GM10266 (cell line): ENCODE data around the gene DES.
A peak's percentile ranks its signal among the peaks of the same experiment; 100 is the strongest.

ENCODE experiments used
- DNase-seq: peaks from one replicate; pipeline ENCODE4 v3.0.0; 2012; ENCODE audit errors: extremely low spot score
- TF ChIP-seq, protein P1 (sequence below): IDR thresholded peaks from 2 replicates; pipeline ENCODE4 v1.5.1; 2012; ENCODE audit warnings: mild to moderate bottlenecking, low read depth; ENCODE audit not compliant: control insufficient read depth, insufficient read depth; ENCODE audit errors: missing control alignments

The DES gene

DNA sequence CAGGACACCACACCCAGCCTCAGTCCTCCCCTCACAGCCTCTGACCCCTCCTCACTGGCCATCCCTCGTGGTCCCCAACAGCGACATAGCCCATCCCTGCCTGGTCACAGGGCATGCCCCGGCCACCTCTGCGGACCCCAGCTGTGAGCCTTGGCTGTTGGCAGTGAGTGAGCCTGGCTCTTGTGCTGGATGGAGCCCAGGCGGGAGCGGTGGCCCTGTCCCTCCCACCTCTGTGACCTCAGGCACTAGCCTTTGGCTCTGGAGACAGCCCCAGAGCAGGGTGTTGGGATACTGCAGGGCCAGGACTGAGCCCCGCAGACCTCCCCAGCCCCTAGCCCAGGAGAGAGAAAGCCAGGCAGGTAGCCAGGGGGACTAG lies 7.9 kb downstream of the DES start:
- DNase-seq, result no peak
- TF ChIP-seq, protein P1, sequence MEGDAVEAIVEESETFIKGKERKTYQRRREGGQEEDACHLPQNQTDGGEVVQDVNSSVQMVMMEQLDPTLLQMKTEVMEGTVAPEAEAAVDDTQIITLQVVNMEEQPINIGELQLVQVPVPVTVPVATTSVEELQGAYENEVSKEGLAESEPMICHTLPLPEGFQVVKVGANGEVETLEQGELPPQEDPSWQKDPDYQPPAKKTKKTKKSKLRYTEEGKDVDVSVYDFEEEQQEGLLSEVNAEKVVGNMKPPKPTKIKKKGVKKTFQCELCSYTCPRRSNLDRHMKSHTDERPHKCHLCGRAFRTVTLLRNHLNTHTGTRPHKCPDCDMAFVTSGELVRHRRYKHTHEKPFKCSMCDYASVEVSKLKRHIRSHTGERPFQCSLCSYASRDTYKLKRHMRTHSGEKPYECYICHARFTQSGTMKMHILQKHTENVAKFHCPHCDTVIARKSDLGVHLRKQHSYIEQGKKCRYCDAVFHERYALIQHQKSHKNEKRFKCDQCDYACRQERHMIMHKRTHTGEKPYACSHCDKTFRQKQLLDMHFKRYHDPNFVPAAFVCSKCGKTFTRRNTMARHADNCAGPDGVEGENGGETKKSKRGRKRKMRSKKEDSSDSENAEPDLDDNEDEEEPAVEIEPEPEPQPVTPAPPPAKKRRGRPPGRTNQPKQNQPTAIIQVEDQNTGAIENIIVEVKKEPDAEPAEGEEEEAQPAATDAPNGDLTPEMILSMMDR, result no peak

DNA sequence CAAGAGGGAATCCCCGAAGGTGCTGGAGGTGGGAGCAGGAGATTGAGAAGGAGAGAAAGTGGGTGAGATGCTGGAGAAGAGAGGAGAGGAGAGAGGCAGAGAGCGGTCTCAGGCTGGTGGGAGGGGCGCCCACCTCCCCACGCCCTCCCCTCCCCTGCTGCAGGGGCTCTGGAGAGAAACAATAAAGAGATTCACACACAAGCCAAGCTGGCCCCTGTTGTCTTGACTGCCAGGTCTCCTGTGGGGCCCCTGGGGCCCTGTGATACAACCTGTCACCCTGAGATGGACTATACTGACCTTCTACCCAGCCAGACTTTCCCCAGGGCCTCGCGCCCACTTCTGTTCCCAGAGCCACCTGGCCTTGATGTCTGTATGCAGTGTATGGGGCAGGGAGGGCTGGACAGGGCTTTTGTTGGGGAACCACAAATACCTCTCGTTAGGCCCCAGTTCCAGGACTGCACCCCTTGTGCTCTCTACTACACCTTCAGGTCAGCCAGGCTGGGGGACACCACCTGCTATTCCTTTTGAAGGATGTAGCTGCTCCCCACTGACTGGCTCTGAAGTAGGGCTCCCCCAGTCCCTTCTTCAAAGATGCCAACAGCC lies 8.5 kb downstream of the DES start:
- TF ChIP-seq, protein P1, result no peak

DNA sequence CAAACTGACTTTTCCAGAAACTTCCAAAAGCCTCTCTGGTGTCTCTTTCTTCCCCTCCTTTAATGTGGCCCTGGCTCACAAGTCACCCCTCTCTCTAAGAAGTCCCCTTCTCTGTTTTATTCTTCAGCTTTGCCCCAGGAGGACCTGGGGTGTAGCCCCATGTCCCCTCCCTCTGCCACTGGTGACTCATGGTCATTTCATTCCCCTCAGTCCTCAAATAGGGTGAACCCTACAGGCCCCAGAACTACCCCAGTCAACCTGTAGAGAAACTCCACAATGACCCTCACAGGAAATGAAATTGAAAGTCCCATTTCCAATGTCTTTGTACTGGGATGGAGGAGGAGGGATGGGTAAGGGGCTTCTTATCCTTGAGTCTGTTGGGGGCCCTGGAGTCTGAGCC lies 10.3 kb downstream of the DES start:
- TF ChIP-seq, protein P1, result no peak
- no peak for DNase-seq

More for the DNA sequence above, 8.5 kb downstream of the DES start:
- DNase-seq, result no peak

DNA sequence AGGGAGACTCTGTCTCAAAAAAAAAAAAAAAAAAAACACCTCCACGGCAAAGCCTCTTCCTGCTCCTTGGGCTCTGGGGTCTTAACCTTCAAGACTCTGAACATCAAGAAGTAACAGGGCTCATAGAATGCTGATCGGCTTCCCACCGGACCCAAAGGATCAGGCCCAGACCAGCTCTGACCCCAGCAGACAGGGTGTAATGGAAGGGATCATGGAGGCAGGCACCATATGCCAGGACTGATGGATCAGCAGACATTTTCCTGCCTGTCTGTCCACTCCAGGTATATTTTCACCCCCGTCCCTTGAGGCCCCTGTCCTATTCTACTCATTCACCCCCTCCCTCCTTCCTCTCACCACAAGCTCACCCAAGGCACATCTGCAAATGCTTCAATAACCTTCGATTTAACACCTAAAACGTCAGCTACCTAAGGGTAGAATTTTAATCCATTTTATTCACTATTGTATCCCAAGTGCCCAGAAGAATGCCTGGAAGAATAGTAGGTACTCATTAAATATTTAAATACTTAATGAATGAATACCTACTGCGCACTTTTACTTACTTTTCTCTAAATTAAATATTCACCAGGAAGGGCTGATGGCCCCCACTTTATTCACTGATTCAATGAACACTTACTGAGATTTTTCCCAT lies 11.9 kb downstream of the DES start:
- no peak for DNase-seq
- TF ChIP-seq, protein P1, result no peak

DNA sequence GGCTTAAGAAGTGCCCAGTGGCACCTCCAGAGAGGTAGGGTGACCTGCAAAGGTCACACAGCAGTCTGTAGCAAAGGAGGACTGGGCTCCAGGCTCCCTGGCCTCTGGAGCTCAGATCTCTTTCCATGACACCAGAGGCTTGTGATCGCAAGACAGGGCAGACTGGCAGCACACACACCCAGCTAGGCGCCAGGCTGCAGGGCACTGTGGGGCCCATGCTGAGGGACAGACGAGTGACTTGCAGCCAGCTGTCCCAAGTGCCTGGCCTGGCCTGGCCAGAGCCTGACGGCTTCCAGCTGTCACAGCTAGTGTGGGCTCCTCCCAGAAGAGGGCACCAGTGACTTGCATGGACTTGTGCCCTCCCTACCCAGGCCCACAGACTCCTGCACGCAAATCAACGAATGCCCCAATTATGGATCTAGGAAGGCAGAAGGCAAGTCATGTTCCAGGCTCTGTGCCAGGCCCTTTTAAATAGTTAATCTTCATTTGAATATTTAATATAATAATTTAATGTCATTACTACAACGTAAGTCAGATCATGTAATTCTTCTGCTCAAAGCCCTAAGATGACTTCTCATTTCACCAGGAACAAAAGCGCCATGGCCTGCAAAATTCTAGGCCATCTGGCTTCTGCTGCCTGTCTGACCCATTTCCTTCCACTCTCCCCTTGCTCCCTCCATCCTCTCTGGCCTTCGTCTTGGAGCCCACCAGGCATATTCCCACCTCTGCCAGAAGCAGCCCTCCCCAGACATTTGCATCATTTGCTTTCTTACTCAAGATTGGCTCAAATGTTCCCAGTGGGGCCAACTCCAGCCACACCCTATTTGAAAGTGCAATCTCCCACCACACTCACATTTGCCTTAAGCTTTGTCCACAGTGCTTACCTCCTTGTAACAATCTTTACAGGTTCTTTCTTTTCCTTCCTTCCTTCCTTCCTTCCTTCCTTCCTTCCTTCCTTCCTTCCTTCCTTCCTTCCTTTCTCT lies 12.7 kb downstream of the DES start:
- DNase-seq, result no peak

DNA sequence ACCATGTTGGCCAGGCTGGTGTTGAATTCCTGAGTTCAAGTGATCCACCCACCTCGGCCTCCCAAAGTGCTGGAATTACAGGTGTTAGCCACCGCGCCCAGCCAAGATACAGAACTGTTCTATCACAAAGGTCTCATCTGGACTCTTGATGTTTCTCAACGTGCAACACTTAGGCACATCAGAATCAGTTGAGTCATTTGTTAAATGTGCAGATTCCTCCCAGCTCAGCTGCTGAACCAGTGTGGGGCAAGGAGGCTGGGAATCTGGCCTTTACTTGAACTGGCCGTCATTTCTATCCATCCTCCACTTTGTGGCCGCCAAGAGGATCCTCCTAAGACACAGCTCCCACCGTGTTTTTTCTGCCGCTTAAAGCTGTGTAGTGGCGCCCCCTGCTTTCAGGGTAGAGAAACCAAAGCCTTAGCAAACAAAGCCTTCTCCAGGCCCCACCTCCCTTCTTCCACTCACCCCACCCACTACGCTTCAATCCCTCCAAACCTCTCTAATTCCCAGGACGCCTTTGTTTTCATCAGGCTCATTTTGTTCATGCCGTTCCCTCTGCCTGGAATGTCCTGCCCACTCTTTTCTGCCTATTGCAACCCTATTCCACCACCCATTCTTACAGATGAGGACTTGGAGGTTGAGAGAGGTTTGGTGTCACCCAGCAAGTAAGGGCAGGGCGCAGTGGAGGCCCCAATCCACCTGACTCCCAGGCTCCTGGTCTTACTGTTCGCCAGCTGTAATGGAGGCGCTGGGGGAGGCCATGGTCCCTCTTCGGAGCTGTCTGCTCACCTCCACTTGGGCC lies 15.7 kb downstream of the DES start:
- DNase-seq, result no peak
- TF ChIP-seq, protein P1, result peak; percentile 38

More for the DNA sequence above, 12.7 kb downstream of the DES start:
- TF ChIP-seq, protein P1, result peak; percentile 23
